ENCODE measurements around the gene PPFIA4.

The PPFIA4 gene

DNA sequence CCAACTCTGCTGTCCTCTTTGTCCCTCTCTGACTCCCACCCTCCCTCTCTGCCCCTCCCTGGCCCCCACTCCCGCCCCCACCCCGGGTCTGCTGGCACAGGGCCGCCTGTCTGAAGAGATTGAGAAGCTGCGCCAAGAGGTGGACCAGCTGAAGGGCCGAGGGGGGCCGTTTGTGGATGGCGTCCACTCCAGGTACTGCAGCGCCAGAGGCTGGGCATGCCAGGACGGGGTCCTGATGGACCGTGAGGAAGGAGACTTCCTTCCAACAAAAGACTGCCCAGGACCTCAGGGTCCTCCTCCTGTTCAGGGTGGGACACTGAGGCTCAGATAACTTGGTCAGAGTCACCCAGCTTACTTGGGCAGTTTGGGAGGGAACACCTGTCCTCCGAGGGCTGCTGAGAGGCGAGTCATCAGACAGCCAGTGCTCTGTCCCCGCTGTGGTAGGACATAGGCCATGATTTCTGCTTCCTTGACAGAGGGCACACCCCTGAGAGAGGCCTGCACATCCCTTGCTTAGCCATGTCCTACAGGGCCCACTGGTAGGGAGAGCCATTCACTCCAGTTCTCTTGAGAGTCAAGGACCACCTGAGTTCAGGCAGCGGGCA is 23.4 kb downstream of the PPFIA4 start:
- POLR2A ChIA-PET: no interaction called here
- CTCF ChIA-PET: interaction anchor here (0.6 kb wide), 1 partner anchor 13 kb away, joined by 3 read pairs; no protein-coding TSS in a partner anchor
- no peak for TF ChIP-seq BHLHE40 (IDR thresholded peaks at IDR 0.05; ENCODE audit: borderline replicate concordance)
- TF ChIP-seq ARNT (IDR thresholded peaks at IDR 0.05): no peak
- no peak for TF ChIP-seq LEF1 (IDR thresholded peaks at IDR 0.05; ENCODE audit: borderline replicate concordance)
- TF ChIP-seq ZNF384 (IDR thresholded peaks at IDR 0.05): no peak
- TF ChIP-seq, protein P1, sequence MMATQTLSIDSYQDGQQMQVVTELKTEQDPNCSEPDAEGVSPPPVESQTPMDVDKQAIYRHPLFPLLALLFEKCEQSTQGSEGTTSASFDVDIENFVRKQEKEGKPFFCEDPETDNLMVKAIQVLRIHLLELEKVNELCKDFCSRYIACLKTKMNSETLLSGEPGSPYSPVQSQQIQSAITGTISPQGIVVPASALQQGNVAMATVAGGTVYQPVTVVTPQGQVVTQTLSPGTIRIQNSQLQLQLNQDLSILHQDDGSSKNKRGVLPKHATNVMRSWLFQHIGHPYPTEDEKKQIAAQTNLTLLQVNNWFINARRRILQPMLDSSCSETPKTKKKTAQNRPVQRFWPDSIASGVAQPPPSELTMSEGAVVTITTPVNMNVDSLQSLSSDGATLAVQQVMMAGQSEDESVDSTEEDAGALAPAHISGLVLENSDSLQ (IDR thresholded peaks at IDR 0.05): no peak
- TF ChIP-seq FOXM1 (IDR thresholded peaks at IDR 0.05; ENCODE audit: borderline replicate concordance): no peak
- no peak for TF ChIP-seq FOXK2 (IDR thresholded peaks at IDR 0.05)
- TF ChIP-seq FOXA1 (IDR thresholded peaks at IDR 0.05): no peak
- no peak for DNase-seq (ENCODE audit: extremely low spot score)

DNA sequence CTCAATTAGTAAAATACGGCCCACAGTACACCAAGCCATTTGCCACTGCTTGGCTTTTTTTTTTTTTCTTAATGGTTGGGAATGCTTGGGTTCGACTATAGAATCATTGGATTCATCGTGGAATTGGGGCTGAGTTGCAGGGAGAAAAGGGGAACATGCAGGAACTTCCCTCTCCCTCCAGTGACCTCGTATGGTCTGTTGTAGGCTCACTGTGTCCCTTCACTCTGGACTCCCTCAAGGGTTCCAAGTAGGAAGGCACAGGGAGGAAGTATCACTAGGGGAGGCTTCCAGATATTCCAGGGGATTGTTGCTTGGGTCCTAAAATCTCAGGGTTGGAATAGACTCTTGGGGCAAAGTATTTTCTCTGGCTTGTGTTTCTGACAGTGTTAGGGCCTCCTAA is 24.5 kb downstream of the PPFIA4 start:
- ChIA-PET POLR2A (no interaction called here), CTCF (interaction anchor here (0.7 kb wide), 1 partner anchor 11 kb away, joined by 3 read pairs; no protein-coding TSS in a partner anchor)
- no peak for TF ChIP-seq FOXA1 (IDR thresholded peaks at IDR 0.05)
- TF ChIP-seq, protein P1 (IDR thresholded peaks at IDR 0.05): no peak
- TF ChIP-seq L3MBTL2 (conservative IDR thresholded peaks at IDR 0.05): no peak
- TF ChIP-seq SUZ12 (IDR thresholded peaks at IDR 0.05): no peak
- no peak for TF ChIP-seq LEF1 (IDR thresholded peaks at IDR 0.05; ENCODE audit: borderline replicate concordance)
- no peak for TF ChIP-seq ZNF384 (IDR thresholded peaks at IDR 0.05)
- TF ChIP-seq SP1 (IDR thresholded peaks at IDR 0.05): no peak
- no peak for TF ChIP-seq BHLHE40 (IDR thresholded peaks at IDR 0.05; ENCODE audit: borderline replicate concordance)
- no peak for TF ChIP-seq NFRKB (IDR thresholded peaks at IDR 0.05)
- no peak for TF ChIP-seq HDGF (IDR thresholded peaks at IDR 0.05; ENCODE audit: borderline replicate concordance)
- TF ChIP-seq CTBP1 (IDR thresholded peaks at IDR 0.05; ENCODE audit: borderline replicate concordance): no peak
- no peak for TF ChIP-seq ARNT (IDR thresholded peaks at IDR 0.05)
- no peak for TF ChIP-seq FOXK2 (IDR thresholded peaks at IDR 0.05)
- no peak for DNase-seq (ENCODE audit: extremely low spot score)

DNA sequence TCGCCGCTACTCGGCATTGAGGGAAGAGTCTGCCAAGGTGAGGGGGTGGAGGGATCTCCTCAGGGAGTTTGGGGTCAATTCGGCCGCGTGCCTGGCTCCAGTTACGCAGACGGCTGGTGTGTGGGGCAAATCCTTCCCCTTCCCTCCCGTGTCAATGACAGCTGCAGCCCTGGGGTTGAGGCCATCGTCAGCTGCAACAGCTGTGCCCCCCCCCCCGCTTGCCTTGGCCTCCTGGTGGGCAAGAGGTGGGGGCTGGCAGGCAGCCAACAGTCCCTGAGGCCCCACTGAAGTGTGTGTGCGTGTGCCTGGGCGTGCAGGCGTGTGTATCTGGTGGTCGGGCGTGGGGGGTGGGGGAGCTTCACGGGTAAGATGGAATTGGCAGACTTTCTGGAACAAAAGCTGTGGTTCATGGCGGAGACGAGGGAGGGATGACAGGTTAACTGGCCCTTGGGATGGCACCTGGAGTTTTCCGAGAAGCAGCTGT is 25.6 kb downstream of the PPFIA4 start:
- ChIA-PET CTCF (interaction anchor here (0.7 to 4.3 kb wide), 2 partner anchors 12 to 152 kb away, joined by 3 to 25 read pairs; no protein-coding TSS in a partner anchor), POLR2A (no interaction called here)
- TF ChIP-seq L3MBTL2 (conservative IDR thresholded peaks at IDR 0.05) (no peak), ZNF384 (IDR thresholded peaks at IDR 0.05) (no peak), ARNT (IDR thresholded peaks at IDR 0.05) (no peak), SP1 (IDR thresholded peaks at IDR 0.05) (no peak), SUZ12 (IDR thresholded peaks at IDR 0.05) (no peak), HDGF (IDR thresholded peaks at IDR 0.05; ENCODE audit: borderline replicate concordance) (no peak)
- DNase-seq (ENCODE audit: extremely low spot score): no peak

DNA sequence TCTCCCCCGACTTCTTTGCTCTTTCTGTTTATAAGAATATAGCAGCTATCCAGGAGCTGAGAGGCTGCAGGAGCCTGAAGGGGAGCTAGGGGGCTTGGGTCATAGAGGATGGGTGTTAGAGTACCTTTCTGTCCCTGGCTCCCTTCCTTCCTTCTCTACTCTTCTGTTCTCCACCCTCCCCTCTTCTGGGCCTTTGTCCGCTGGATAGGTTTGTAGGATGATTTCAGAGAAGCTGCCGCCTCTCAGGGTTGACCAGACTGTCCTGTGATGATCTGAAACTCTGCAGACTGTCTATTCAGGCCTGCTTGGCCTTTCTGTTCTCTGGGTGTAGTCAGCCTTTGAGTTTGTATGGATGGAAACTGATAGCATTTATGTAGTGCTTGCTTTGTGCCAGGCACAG is 26.3 kb downstream of the PPFIA4 start:
- DNase-seq (ENCODE audit: extremely low spot score): no peak
- CTCF ChIA-PET: interaction anchor here (4.3 kb wide), 1 partner anchor 13 kb away, joined by 25 read pairs; no protein-coding TSS in a partner anchor
- POLR2A ChIA-PET: no interaction called here

DNA sequence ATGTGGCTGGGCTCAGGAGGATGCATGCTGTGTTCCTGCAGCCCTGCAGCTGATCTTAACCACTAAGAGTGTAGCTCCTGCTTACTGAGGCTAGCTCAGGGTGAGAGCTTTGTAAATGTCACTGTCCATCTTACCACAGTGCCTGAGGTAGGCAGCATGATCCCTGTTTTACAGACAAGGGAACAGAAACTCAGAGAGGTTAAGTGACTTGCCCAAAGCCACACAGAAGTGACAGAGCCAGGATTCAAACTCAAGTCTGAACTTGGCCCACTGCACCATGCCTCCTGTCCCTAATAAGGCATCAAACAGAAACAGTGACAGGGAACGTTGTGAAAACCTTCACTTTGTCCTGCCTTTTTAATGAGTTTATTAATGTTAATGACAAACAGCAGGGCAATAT is 27.9 kb downstream of the PPFIA4 start:
- POLR2A ChIA-PET: no interaction called here

More for the DNA sequence above, 26.3 kb downstream of the PPFIA4 start:
- no peak for TF ChIP-seq CTBP1 (IDR thresholded peaks at IDR 0.05; ENCODE audit: borderline replicate concordance)
- TF ChIP-seq SUZ12 (IDR thresholded peaks at IDR 0.05): no peak
- no peak for TF ChIP-seq FOXA1 (IDR thresholded peaks at IDR 0.05)
- TF ChIP-seq, protein P1 (IDR thresholded peaks at IDR 0.05): no peak
- TF ChIP-seq TARDBP (IDR thresholded peaks at IDR 0.05): no peak
- no peak for TF ChIP-seq HDGF (IDR thresholded peaks at IDR 0.05; ENCODE audit: borderline replicate concordance)
- no peak for TF ChIP-seq LEF1 (IDR thresholded peaks at IDR 0.05; ENCODE audit: borderline replicate concordance)
- TF ChIP-seq FOXK2 (IDR thresholded peaks at IDR 0.05): no peak
- no peak for TF ChIP-seq ARNT (IDR thresholded peaks at IDR 0.05)
- TF ChIP-seq BHLHE40 (IDR thresholded peaks at IDR 0.05; ENCODE audit: borderline replicate concordance): no peak

More for the DNA sequence above, 27.9 kb downstream of the PPFIA4 start:
- DNase-seq (ENCODE audit: extremely low spot score): no peak
- CTCF ChIA-PET: interaction anchor here (4.3 kb wide), 1 partner anchor 14 kb away, joined by 25 read pairs; no protein-coding TSS in a partner anchor
- TF ChIP-seq SP1 (IDR thresholded peaks at IDR 0.05) (no peak), ELF4 (IDR thresholded peaks at IDR 0.05) (no peak), CTBP1 (IDR thresholded peaks at IDR 0.05; ENCODE audit: borderline replicate concordance) (no peak), NFRKB (IDR thresholded peaks at IDR 0.05) (no peak), L3MBTL2 (conservative IDR thresholded peaks at IDR 0.05) (no peak), FOXM1 (IDR thresholded peaks at IDR 0.05; ENCODE audit: borderline replicate concordance) (no peak), HDGF (IDR thresholded peaks at IDR 0.05; ENCODE audit: borderline replicate concordance) (no peak), FOXA1 (IDR thresholded peaks at IDR 0.05) (no peak), BHLHE40 (IDR thresholded peaks at IDR 0.05; ENCODE audit: borderline replicate concordance) (no peak), ZNF384 (IDR thresholded peaks at IDR 0.05) (no peak), FOXK2 (IDR thresholded peaks at IDR 0.05) (no peak), SUZ12 (IDR thresholded peaks at IDR 0.05) (no peak), ARNT (IDR thresholded peaks at IDR 0.05) (no peak), TARDBP (IDR thresholded peaks at IDR 0.05) (no peak), LEF1 (IDR thresholded peaks at IDR 0.05; ENCODE audit: borderline replicate concordance) (no peak)
- TF ChIP-seq, protein P1 (IDR thresholded peaks at IDR 0.05): no peak
